Endothelial cell of umbilical vein (primary cell): Measurements from ENCODE around the gene CCDC9. TPM values are rescaled to one million over a fixed set of nuclear protein-coding genes. Genes with fewer than 3 reads are reported as not detected.

ENCODE experiments used
- BruUV-seq: library from RNA; stranded (reverse); fragments of 400-500 nt; replicated peaks from 2 replicates; lab custom pipeline; 2021; lab: Mats Ljungman, UMichigan
- CTCF ChIA-PET: fragments of 300-600, 350-600 bp; sonication (Branson Sonifier 250); formaldehyde crosslinking; loops from one replicate; lab custom pipeline; 2021; ENCODE audit warnings: antibody characterized with exemption, inconsistent platforms; lab: Charles Lee
- POLR2A ChIA-PET: fragments of 300-600, 350-600 bp; sonication (Branson Sonifier 250); formaldehyde crosslinking; loops from one replicate; lab custom pipeline; 2021; ENCODE audit warnings: antibody characterized with exemption, inconsistent platforms; lab: Charles Lee
- DNase-seq: peaks from one replicate; pipeline ENCODE4 v3.0.0-alpha.2; 2011; ENCODE audit warnings: low read depth, low spot score
- FAIRE-seq: peaks from 2 replicates; lab custom pipeline; 2011; peaks lifted over from hg19 to GRCh38; lab: Jason Lieb, UNC
- H2AFZ ChIP-seq: 2 replicates; pipeline ENCODE4 v1.6.0; 2012; ENCODE audit warnings: low read depth, low read length, control low read depth, inconsistent platforms
- H3K27ac ChIP-seq: 2 replicates; pipeline ENCODE4 v1.5.1; 2011; ENCODE audit warnings: low read depth, mild to moderate bottlenecking, control low read depth, low read length, moderate library complexity; ENCODE audit not compliant: insufficient read depth
- H3K27me3 ChIP-seq, 2 experiments: 2 replicates each; pipeline versions ENCODE4 v1.6.0 to v1.6.1; 2011; ENCODE audit warnings: low read length in 2 of 2, mixed read lengths in 1 of 2; ENCODE audit not compliant: control insufficient read depth in 2 of 2, insufficient read depth in 2 of 2
- H3K36me3 ChIP-seq, 2 experiments: 2 replicates in 1 of 2; 3 replicates in 1 of 2; pipeline ENCODE4 v1.5.1; 2011; ENCODE audit warnings: low read length in 2 of 2, mild to moderate bottlenecking in 1 of 2, moderate library complexity in 1 of 2; ENCODE audit not compliant: control insufficient read depth in 2 of 2, insufficient read depth in 2 of 2; ENCODE audit errors: extremely low read depth in 1 of 2
- H3K4me1 ChIP-seq: 3 replicates; pipeline ENCODE4 v1.5.1; 2011; ENCODE audit warnings: mild to moderate bottlenecking, low read length; ENCODE audit not compliant: control insufficient read depth, insufficient read depth; ENCODE audit errors: extremely low read depth
- H3K4me2 ChIP-seq: 2 replicates; pipeline ENCODE4 v1.6.1; 2011; ENCODE audit warnings: low read length, control low read depth, mixed read lengths; ENCODE audit not compliant: insufficient read depth
- H3K4me3 ChIP-seq, 3 experiments: fragments of 200-600 bp in 1 of 3; sonication (generic), shearing (Covaris generic) in 1 of 3; replicated peaks in 1 of 3; 2 replicates each; pipeline ENCODE4 v1.5.1; 2011 to 2016; ENCODE audit warnings: control low read depth in 3 of 3, low read length in 3 of 3, mild to moderate bottlenecking in 2 of 3, inconsistent platforms in 1 of 3, low read depth in 1 of 3, moderate library complexity in 1 of 3; ENCODE audit not compliant: insufficient read depth in 1 of 3
- H3K79me2 ChIP-seq: 2 replicates; pipeline ENCODE4 v1.6.0; 2012; ENCODE audit warnings: low read length, inconsistent platforms; ENCODE audit not compliant: control insufficient read depth, insufficient read depth
- H3K9ac ChIP-seq: replicated peaks from 2 replicates; pipeline ENCODE3; 2011; ENCODE audit warnings: low read length, control low read depth; ENCODE audit not compliant: insufficient read depth; ENCODE audit errors: extremely low read depth
- H3K9me1 ChIP-seq: replicated peaks from 3 replicates; pipeline ENCODE4 v1.6.0; 2011; ENCODE audit warnings: mild to moderate bottlenecking, low read length; ENCODE audit not compliant: control insufficient read depth, insufficient read depth; ENCODE audit errors: extremely low read depth
- H3K9me3 ChIP-seq: replicated peaks from 2 replicates; pipeline ENCODE4 v1.5.1; 2012; ENCODE audit warnings: low read length, inconsistent platforms; ENCODE audit not compliant: control insufficient read depth, insufficient read depth
- H4K20me1 ChIP-seq: replicated peaks from 2 replicates; pipeline ENCODE3; 2011; ENCODE audit warnings: mild to moderate bottlenecking, low read length; ENCODE audit not compliant: control insufficient read depth, insufficient read depth; ENCODE audit errors: extremely low read depth
- EZH2 ChIP-seq: IDR thresholded peaks from 2 replicates; pipeline ENCODE4 v1.6.1; 2012; ENCODE audit warnings: borderline replicate concordance, low read depth, mild to moderate bottlenecking, moderate library complexity, low read length, inconsistent platforms; ENCODE audit not compliant: severe bottlenecking
- FOS ChIP-seq: IDR thresholded peaks from 2 replicates; pipeline ENCODE4 v1.6.1; 2011; ENCODE audit warnings: mild to moderate bottlenecking, low read length, moderate library complexity, borderline replicate concordance; ENCODE audit not compliant: insufficient read depth
- GATA2 ChIP-seq: IDR thresholded peaks from 2 replicates; pipeline ENCODE4 v1.7.0; 2011; ENCODE audit warnings: low read depth, mild to moderate bottlenecking, moderate library complexity, mixed read lengths, low read length; ENCODE audit not compliant: insufficient read length, insufficient read depth
- JUN ChIP-seq: IDR thresholded peaks from 2 replicates; pipeline ENCODE4 v1.6.1; 2011; ENCODE audit warnings: borderline replicate concordance, low read depth; ENCODE audit not compliant: insufficient read length, insufficient read depth
- MAX ChIP-seq: IDR thresholded peaks from 2 replicates; pipeline ENCODE4 v1.6.1; 2011; ENCODE audit not compliant: insufficient read depth, insufficient read length
- MYC ChIP-seq: IDR thresholded peaks from one replicate; pipeline ENCODE4 v1.6.1; 2011; ENCODE audit warnings: mild to moderate bottlenecking, low read depth, low read length
- POLR2AphosphoS5 ChIP-seq: IDR thresholded peaks from 2 replicates; pipeline ENCODE4 v1.6.1; 2012; ENCODE audit warnings: low read depth, mild to moderate bottlenecking, control low read depth, low read length, moderate library complexity; ENCODE audit not compliant: insufficient read depth
- dilution Hi-C: fragments of 300-500 bp; cut with MboI; formaldehyde crosslinking; loops from one replicate; pipeline ENCODE4 v1.15.0; 2019; ENCODE audit warnings: low sequenced_read_pairs; ENCODE audit not compliant: extremely low pct_ligation_motif_present
- intact Hi-C: fragments of 100-400 bp; cut with micrococcal nuclease; formaldehyde crosslinking; loops from one replicate; pipeline ENCODE4 v1.10.0; 2022
- polyA plus RNA-seq, 4 experiments: library from polyadenylated mRNA; depleted of rRNA in 3 of 4; stranded (reverse) in 3 of 4; unstranded in 1 of 4; fragments of >200 nt; gene quantifications; 2 replicates each; pipeline versions ENCODE4 v1.2.1 to v1.2.3, GENCODE V29; 2011 to 2012; ENCODE audit warnings: missing spikeins in 1 of 4
- total RNA-seq: library from RNA; stranded (reverse); gene quantifications from 2 replicates; pipeline ENCODE4 v1.2.3, GENCODE V29; 2021

CCDC9 gene
- total and polyA plus RNA-seq, 2 donors (not counting 3 experiments of a cell fraction or from before 2014, with no cell fraction given): 6.0 to 26.9 TPM

GRCh38 chr19:47315125-47315821 is 58.9 kb downstream of the CCDC9 start:
- BruUV-seq: no TSS peak
- Histone ChIP-seq H2AFZ (no peak overlapping the region), H3K9me3 (no peaks in the 10 kb centered on the region), H3K9me1 (no peaks in the 10 kb centered on the region), H3K27ac (no peak overlapping the region), H3K36me3 (no peaks in the 10 kb centered on the region), H3K9ac (no peak overlapping the region), H3K27me3 (peaks cover 0 to 4% of the 10 kb centered on the region in 2 experiments), H3K79me2 (no peaks in the 10 kb centered on the region), H3K4me2 (no peak overlapping the region), H4K20me1 (no peaks in the 10 kb centered on the region), H3K4me1 (no peaks in the 10 kb centered on the region), H3K4me3 (no peak overlapping the region)
- intact Hi-C loops: no loop called here
- POLR2A ChIA-PET: interaction anchor here (1.3 kb wide), 1 partner anchor 33 kb away, joined by 3 read pairs; no protein-coding TSS in a partner anchor
- TF ChIP-seq POLR2AphosphoS5: no peak
- TF ChIP-seq MAX: no peak
- no peak for TF ChIP-seq JUN
- TF ChIP-seq GATA2: no peak
- no peak for TF ChIP-seq EZH2
- no peak for TF ChIP-seq MYC
- peak; percentile 66 for TF ChIP-seq FOS
- CTCF ChIA-PET: interaction anchor here (0.9 to 1.5 kb wide), 5 partner anchors 9 to 76 kb away, joined by 3 to 6 read pairs (median 4); partner anchors contain the start of gene DHX34
- dilution Hi-C loops: no loop called here
- FAIRE-seq (no peak), DNase-seq (peak; percentile 11)
